SK-N-SH (cell line): ENCODE data around the gene C4orf54. TPM values are rescaled to one million over a fixed set of nuclear protein-coding genes. Genes with fewer than 3 reads are reported as not detected.

Experiments used
- CTCF ChIA-PET: fragments of 300-600, 350-600 bp; formaldehyde crosslinking; extraction: SDS; loops from one replicate; lab custom pipeline; 2021; lab: Yijun Ruan, JAX
- POLR2A ChIA-PET: fragments of 350-600 bp; sonication (Branson Sonifier 250); formaldehyde crosslinking; extraction: SDS; loops from one replicate; lab custom pipeline; 2020; ENCODE audit warnings: antibody characterized with exemption, inconsistent platforms; lab: Yijun Ruan, JAX
- DNase-seq: peaks from one replicate; pipeline ENCODE4 v3.0.0; 2012
- H2AFZ ChIP-seq: fragments of 200-600 bp; sonication (generic); 2 replicates; pipeline ENCODE4 v1.8.1; 2016; ENCODE audit warnings: antibody characterized with exemption, mild to moderate bottlenecking, low read depth
- H3F3A ChIP-seq: fragments of 200-600 bp; sonication (generic); replicated peaks from 2 replicates; pipeline ENCODE3; 2016; ENCODE audit warnings: antibody characterized with exemption, mild to moderate bottlenecking; ENCODE audit not compliant: insufficient read depth
- H3K27ac ChIP-seq, 2 experiments: fragments of 200-500 bp in 1 of 2; fragments of 200-600 bp in 1 of 2; sonication (Bioruptor generic) in 1 of 2; sonication (generic), shearing (Covaris generic) in 1 of 2; 2 replicates each; pipeline versions ENCODE4 v1.5.1 to v1.6.1; 2014 to 2016; ENCODE audit warnings: low read depth in 2 of 2, inconsistent platforms in 1 of 2, low read length in 1 of 2, mild to moderate bottlenecking in 1 of 2, mixed read lengths in 1 of 2
- H3K27me3 ChIP-seq: fragments of 200-600 bp; sonication (generic), shearing (Covaris generic); 2 replicates; pipeline ENCODE4 v1.6.1; 2016; ENCODE audit warnings: mixed run types; ENCODE audit not compliant: insufficient read depth
- H3K36me3 ChIP-seq, 2 experiments: fragments of 200-500 bp in 1 of 2; fragments of 200-600 bp in 1 of 2; sonication (Bioruptor generic) in 1 of 2; sonication (generic) in 1 of 2; replicated peaks in 1 of 2; 2 replicates each; pipeline versions ENCODE3 to v1.5.1; 2014 to 2016; ENCODE audit warnings: low read length in 1 of 2, mild to moderate bottlenecking in 1 of 2; ENCODE audit not compliant: insufficient read depth in 2 of 2, control insufficient read depth in 1 of 2
- H3K4me1 ChIP-seq, 2 experiments: fragments of 200-500 bp in 1 of 2; fragments of 200-600 bp in 1 of 2; sonication (Bioruptor generic) in 1 of 2; sonication (generic), shearing (Covaris generic) in 1 of 2; 2 replicates each; pipeline versions ENCODE4 v1.5.1 to v1.6.1; 2014 to 2016; ENCODE audit warnings: low read depth in 1 of 2, low read length in 1 of 2, mixed run types in 1 of 2; ENCODE audit not compliant: insufficient read depth in 2 of 2, control insufficient read depth in 1 of 2
- H3K4me2 ChIP-seq: fragments of 200-600 bp; sonication (generic), shearing (Covaris generic); 2 replicates; pipeline ENCODE4 v1.6.1; 2017; ENCODE audit warnings: mixed run types
- H3K4me3 ChIP-seq, 2 experiments: fragments of 200-500 bp in 1 of 2; fragments of 200-600 bp in 1 of 2; sonication (Bioruptor generic) in 1 of 2; sonication (generic), shearing (Covaris generic) in 1 of 2; 2 replicates each; pipeline versions ENCODE4 v1.5.1 to v1.8.1; 2014 to 2016; ENCODE audit warnings: low read depth in 2 of 2, inconsistent platforms in 1 of 2, low read length in 1 of 2, mild to moderate bottlenecking in 1 of 2, mixed read lengths in 1 of 2, moderate library complexity in 1 of 2
- H3K79me2 ChIP-seq: fragments of 200-600 bp; sonication (generic); 2 replicates; pipeline ENCODE4 v1.8.1; 2017; ENCODE audit warnings: mild to moderate bottlenecking; ENCODE audit not compliant: insufficient read depth
- H3K9ac ChIP-seq: fragments of 200-600 bp; sonication (generic); 2 replicates; pipeline ENCODE4 v1.6.1; 2017; ENCODE audit warnings: mixed run types
- H3K9me2 ChIP-seq: fragments of 200-600 bp; sonication (generic); 2 replicates; pipeline ENCODE4 v1.6.1; 2017; ENCODE audit warnings: mixed run types
- H3K9me3 ChIP-seq: fragments of 200-600 bp; sonication (generic); 2 replicates; pipeline ENCODE4 v1.6.1; 2017; ENCODE audit warnings: mixed run types, mild to moderate bottlenecking, moderate library complexity
- H4K20me1 ChIP-seq: fragments of 200-600 bp; sonication (generic); 2 replicates; pipeline ENCODE4 v1.6.1; 2017; ENCODE audit warnings: mild to moderate bottlenecking, mixed run types; ENCODE audit not compliant: insufficient read depth
- CHD2 ChIP-seq: fragments of 150-350 bp; IDR thresholded peaks from 2 replicates; pipeline ENCODE4 v1.6.1; 2018; ENCODE audit warnings: low read length; ENCODE audit not compliant: partially characterized antibody
- EP300 ChIP-seq, 2 experiments: IDR thresholded peaks; 2 replicates each; pipeline versions ENCODE4 v1.4.0 to v1.6.1; 2012; ENCODE audit warnings: borderline replicate concordance in 1 of 2, low read depth in 1 of 2, low read length in 1 of 2
- FOXM1 ChIP-seq: IDR thresholded peaks from 2 replicates; pipeline ENCODE4 v1.4.0; 2012; ENCODE audit warnings: low read depth, mild to moderate bottlenecking
- GABPA ChIP-seq: IDR thresholded peaks from 2 replicates; pipeline ENCODE4 v1.4.0; 2012; ENCODE audit warnings: low read depth, mild to moderate bottlenecking
- GATA2 ChIP-seq: sonication (generic); formaldehyde crosslinking; IDR thresholded peaks from 2 replicates; pipeline ENCODE4 v1.5.0; 2020; ENCODE audit warnings: mild to moderate bottlenecking, missing genetic modification reagents
- SIN3A ChIP-seq: IDR thresholded peaks from 2 replicates; pipeline ENCODE4 v1.6.1; 2012; ENCODE audit warnings: low read depth, mild to moderate bottlenecking, low read length, moderate library complexity, borderline replicate concordance
- TEAD4 ChIP-seq: IDR thresholded peaks from 2 replicates; pipeline ENCODE4 v1.4.0; 2012; ENCODE audit warnings: mild to moderate bottlenecking, borderline replicate concordance; ENCODE audit not compliant: insufficient read depth
- YY1 ChIP-seq: IDR thresholded peaks from 2 replicates; pipeline ENCODE4 v1.4.0; 2012; ENCODE audit warnings: low read depth, mild to moderate bottlenecking
- WGBS: methylation state at CpG from one replicate; pipeline ENCODE4 v1.1.6; 2017; ENCODE audit warnings: low lambda C conversion rate; 5-methylcytosine and 5-hydroxymethylcytosine counted together
- polyA plus RNA-seq, 3 experiments: library from polyadenylated mRNA; depleted of rRNA; stranded (reverse); fragments of >200 nt; gene quantifications; 2 replicates each; pipeline ENCODE4 v1.2.3, GENCODE V29; 2012
- TF ChIP-seq, protein P1 (sequence below): IDR thresholded peaks from 2 replicates; pipeline ENCODE4 v1.4.0; 2012; ENCODE audit warnings: low read depth, borderline replicate concordance
- TF ChIP-seq, protein P2 (sequence below): IDR thresholded peaks from 2 replicates; pipeline ENCODE4 v1.6.1; 2012; ENCODE audit warnings: mild to moderate bottlenecking, low read depth, low read length, moderate library complexity
- TF ChIP-seq, protein P3 (sequence below): IDR thresholded peaks from 2 replicates; pipeline ENCODE4 v1.4.0; 2012; ENCODE audit warnings: low read depth, borderline replicate concordance
- TF ChIP-seq, protein P4 (sequence below): IDR thresholded peaks from 2 replicates; pipeline ENCODE4 v1.4.0; 2012; ENCODE audit warnings: low read depth
- TF ChIP-seq, protein P5 (sequence below): fragments of 150-350 bp; IDR thresholded peaks from 2 replicates; pipeline ENCODE4 v1.6.1; 2016; ENCODE audit warnings: mild to moderate bottlenecking, low read depth, low read length

C4orf54 gene
- polyA plus RNA-seq, 1 of the 3 experiments (the other 2 are of a cell fraction) = not detected

DNA sequence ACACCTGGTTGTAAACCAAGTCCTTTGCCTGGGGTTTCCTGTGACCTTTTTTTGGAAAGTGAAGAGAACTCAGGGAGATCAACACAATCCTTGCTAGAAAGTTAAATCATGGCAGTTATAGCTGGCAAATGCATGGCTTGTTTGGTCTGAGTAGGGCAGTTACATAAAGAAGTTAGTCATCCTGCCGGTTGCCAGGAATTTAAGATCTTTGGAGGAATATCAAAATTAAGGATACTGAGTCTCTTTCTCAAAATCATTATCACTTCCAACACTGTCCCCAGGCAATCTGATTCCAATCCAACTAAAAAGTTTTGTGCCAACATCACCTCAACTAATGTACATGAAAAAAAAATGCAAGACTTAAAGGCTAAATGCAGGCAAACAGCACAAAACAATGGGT lies 40.3 kb downstream of the C4orf54 start:
- Histone ChIP-seq H3K27me3 (no peaks in the 10 kb centered on the region), H3K4me1 (peaks cover 0 to 3% of the 10 kb centered on the region in 2 experiments; a peak in 1 of 4 replicates)
- no peak for DNase-seq

More for the DNA sequence above, 40.3 kb downstream of the C4orf54 start:
- H3K4me3 ChIP-seq = no peak overlapping the region
- H3K4me2 ChIP-seq = no peak overlapping the region
- no peaks in the 10 kb centered on the region for H3F3A ChIP-seq
- no peaks in the 10 kb centered on the region for H4K20me1 ChIP-seq
- POLR2A ChIA-PET = no interaction called here
- H3K9ac ChIP-seq = no peak overlapping the region
- H3K27ac ChIP-seq = no peak overlapping the region
- no peaks in the 10 kb centered on the region for H3K9me2 ChIP-seq
- TF ChIP-seq, protein P1, sequence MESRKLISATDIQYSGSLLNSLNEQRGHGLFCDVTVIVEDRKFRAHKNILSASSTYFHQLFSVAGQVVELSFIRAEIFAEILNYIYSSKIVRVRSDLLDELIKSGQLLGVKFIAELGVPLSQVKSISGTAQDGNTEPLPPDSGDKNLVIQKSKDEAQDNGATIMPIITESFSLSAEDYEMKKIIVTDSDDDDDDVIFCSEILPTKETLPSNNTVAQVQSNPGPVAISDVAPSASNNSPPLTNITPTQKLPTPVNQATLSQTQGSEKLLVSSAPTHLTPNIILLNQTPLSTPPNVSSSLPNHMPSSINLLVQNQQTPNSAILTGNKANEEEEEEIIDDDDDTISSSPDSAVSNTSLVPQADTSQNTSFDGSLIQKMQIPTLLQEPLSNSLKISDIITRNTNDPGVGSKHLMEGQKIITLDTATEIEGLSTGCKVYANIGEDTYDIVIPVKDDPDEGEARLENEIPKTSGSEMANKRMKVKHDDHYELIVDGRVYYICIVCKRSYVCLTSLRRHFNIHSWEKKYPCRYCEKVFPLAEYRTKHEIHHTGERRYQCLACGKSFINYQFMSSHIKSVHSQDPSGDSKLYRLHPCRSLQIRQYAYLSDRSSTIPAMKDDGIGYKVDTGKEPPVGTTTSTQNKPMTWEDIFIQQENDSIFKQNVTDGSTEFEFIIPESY = no peak
- TF ChIP-seq, protein P2, sequence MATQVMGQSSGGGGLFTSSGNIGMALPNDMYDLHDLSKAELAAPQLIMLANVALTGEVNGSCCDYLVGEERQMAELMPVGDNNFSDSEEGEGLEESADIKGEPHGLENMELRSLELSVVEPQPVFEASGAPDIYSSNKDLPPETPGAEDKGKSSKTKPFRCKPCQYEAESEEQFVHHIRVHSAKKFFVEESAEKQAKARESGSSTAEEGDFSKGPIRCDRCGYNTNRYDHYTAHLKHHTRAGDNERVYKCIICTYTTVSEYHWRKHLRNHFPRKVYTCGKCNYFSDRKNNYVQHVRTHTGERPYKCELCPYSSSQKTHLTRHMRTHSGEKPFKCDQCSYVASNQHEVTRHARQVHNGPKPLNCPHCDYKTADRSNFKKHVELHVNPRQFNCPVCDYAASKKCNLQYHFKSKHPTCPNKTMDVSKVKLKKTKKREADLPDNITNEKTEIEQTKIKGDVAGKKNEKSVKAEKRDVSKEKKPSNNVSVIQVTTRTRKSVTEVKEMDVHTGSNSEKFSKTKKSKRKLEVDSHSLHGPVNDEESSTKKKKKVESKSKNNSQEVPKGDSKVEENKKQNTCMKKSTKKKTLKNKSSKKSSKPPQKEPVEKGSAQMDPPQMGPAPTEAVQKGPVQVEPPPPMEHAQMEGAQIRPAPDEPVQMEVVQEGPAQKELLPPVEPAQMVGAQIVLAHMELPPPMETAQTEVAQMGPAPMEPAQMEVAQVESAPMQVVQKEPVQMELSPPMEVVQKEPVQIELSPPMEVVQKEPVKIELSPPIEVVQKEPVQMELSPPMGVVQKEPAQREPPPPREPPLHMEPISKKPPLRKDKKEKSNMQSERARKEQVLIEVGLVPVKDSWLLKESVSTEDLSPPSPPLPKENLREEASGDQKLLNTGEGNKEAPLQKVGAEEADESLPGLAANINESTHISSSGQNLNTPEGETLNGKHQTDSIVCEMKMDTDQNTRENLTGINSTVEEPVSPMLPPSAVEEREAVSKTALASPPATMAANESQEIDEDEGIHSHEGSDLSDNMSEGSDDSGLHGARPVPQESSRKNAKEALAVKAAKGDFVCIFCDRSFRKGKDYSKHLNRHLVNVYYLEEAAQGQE = no peak
- no peak for TF ChIP-seq EP300 (IDR thresholded peaks at IDR 0.05; ENCODE audit: borderline replicate concordance in 1 of 2, low read depth in 1 of 2, low read length in 1 of 2)
- TF ChIP-seq GABPA = no peak
- no peak for TF ChIP-seq TEAD4
- TF ChIP-seq CHD2 = no peak
- TF ChIP-seq, protein P3, sequence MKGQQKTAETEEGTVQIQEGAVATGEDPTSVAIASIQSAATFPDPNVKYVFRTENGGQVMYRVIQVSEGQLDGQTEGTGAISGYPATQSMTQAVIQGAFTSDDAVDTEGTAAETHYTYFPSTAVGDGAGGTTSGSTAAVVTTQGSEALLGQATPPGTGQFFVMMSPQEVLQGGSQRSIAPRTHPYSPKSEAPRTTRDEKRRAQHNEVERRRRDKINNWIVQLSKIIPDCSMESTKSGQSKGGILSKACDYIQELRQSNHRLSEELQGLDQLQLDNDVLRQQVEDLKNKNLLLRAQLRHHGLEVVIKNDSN = no peak
- TF ChIP-seq, protein P4, sequence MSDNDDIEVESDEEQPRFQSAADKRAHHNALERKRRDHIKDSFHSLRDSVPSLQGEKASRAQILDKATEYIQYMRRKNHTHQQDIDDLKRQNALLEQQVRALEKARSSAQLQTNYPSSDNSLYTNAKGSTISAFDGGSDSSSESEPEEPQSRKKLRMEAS = no peak
- no peak for TF ChIP-seq SIN3A
- TF ChIP-seq, protein P5, sequence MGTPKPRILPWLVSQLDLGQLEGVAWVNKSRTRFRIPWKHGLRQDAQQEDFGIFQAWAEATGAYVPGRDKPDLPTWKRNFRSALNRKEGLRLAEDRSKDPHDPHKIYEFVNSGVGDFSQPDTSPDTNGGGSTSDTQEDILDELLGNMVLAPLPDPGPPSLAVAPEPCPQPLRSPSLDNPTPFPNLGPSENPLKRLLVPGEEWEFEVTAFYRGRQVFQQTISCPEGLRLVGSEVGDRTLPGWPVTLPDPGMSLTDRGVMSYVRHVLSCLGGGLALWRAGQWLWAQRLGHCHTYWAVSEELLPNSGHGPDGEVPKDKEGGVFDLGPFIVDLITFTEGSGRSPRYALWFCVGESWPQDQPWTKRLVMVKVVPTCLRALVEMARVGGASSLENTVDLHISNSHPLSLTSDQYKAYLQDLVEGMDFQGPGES = no peak
- no peak for TF ChIP-seq FOXM1
- TF ChIP-seq YY1 = no peak
- no peak for TF ChIP-seq GATA2
- H3K79me2 ChIP-seq = no peaks in the 10 kb centered on the region
- no peak overlapping the region for H2AFZ ChIP-seq
- CTCF ChIA-PET = no interaction called here
- no peaks in the 10 kb centered on the region for H3K36me3 ChIP-seq
- WGBS = 70% methylated on average over 1 of the region's 1 CpG
- H3K9me3 ChIP-seq = no peaks in the 10 kb centered on the region
